Testis (tissue), 2 donors: Measurements from ENCODE around the gene PARG.
"Not testable (repeated sequence)": the region's sequence is repeated elsewhere in the genome, so short reads cannot be mapped to it uniquely, and the experiment has no call there.

Experiments
- POLR2A ChIP-seq: fragments of 450-650 bp; IDR thresholded peaks from one replicate; pipeline ENCODE4 v1.6.1; 2017; ENCODE audit warnings: antibody characterized with exemption, mild to moderate bottlenecking, moderate library complexity
- TF ChIP-seq, protein P1 (sequence below), 3 experiments: fragments of 450-650 bp in 2 of 3; fragments of 200-600 bp in 1 of 3; sonication (generic) in 1 of 3; IDR thresholded peaks; one replicate each; pipeline ENCODE4 v1.5.1; 2016 to 2019; ENCODE audit warnings: antibody characterized with exemption in 3 of 3, mild to moderate bottlenecking in 2 of 3, moderate library complexity in 1 of 3

DNA sequence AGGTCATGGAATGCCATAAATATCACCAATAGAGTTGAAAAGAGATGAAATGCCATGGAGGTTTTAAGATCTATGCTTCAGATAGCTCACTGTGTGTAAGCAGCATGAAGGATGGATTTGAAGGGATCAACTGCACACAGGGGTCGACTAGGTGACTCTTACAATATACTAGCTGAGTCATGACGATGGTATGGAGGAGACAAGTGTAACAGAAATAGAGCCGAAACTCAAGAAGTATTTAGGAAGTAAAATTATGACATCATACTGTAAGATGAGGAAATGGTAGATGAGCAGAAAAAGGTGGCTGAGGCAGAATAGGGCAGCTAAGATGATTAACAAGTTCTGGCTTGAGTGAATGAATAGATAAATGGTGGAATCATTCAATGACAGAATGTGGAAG, 38.0 kb downstream of the PARG start:
- TF ChIP-seq, protein P1, sequence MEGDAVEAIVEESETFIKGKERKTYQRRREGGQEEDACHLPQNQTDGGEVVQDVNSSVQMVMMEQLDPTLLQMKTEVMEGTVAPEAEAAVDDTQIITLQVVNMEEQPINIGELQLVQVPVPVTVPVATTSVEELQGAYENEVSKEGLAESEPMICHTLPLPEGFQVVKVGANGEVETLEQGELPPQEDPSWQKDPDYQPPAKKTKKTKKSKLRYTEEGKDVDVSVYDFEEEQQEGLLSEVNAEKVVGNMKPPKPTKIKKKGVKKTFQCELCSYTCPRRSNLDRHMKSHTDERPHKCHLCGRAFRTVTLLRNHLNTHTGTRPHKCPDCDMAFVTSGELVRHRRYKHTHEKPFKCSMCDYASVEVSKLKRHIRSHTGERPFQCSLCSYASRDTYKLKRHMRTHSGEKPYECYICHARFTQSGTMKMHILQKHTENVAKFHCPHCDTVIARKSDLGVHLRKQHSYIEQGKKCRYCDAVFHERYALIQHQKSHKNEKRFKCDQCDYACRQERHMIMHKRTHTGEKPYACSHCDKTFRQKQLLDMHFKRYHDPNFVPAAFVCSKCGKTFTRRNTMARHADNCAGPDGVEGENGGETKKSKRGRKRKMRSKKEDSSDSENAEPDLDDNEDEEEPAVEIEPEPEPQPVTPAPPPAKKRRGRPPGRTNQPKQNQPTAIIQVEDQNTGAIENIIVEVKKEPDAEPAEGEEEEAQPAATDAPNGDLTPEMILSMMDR (IDR thresholded peaks at IDR 0.05), result not testable (repeated sequence)
- not testable (repeated sequence) for TF ChIP-seq POLR2A
